Measurements from ENCODE around the gene ERICH2. TPM values are rescaled to one million over a fixed set of nuclear protein-coding genes. Genes with fewer than 3 reads are reported as not detected.

ERICH2 gene
- total RNA-seq, 1 donor from 2014 or later: 1.7 TPM

DNA sequence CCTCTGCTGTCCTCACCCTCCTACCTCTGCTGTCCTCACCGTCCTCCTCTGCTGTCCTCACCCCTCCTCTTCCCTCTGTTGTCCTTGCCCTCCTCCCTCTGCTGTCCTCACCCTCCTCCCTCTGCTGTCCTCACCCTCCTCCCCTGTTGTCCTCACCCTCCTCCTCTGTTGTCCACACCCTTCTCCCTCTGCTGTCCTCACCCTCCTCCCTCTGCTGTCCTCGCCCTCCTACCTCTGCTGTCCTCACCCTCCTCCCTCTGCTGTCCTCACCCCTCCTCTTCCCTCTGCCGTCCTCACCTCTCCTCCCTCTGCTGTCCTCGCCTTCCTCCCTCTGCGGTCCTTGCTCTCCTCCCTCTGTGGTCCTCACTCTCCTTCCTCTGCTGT lies 58.3 kb downstream of the ERICH2 start:
- Histone ChIP-seq H3K4me1 (ENCODE audit: insufficient read depth, low read length) (no peaks in the 10 kb centered on the region), H3K9ac (ENCODE audit: low read length) (no peak overlapping the region), H2AFZ (ENCODE audit: low read depth, low read length) (no peak overlapping the region), H3K36me3 (ENCODE audit: insufficient read depth, low read length) (no peaks in the 10 kb centered on the region), H3K4me2 (ENCODE audit: low read length) (no peak overlapping the region), H4K20me1 (ENCODE audit: insufficient read depth, low read length) (no peaks in the 10 kb centered on the region), H3K79me2 (ENCODE audit: insufficient read depth, low read length) (no peaks in the 10 kb centered on the region), H3K4me3 (ENCODE audit: insufficient read depth, low read depth, low read length) (no peak overlapping the region), H3K9me3 (ENCODE audit: insufficient read depth, low read depth, low read length) (no peaks in the 10 kb centered on the region), H3K27me3 (ENCODE audit: insufficient read depth, low read length) (peaks cover 45% of the 10 kb centered on the region), H3K27ac (ENCODE audit: low read depth, low read length) (no peak overlapping the region)
- Mint-ChIP-seq H3K4me3 (ENCODE audit: unreplicated experiment) (no peak overlapping the region), H3K4me1 (ENCODE audit: low read depth, unreplicated experiment) (peaks cover 12% of the 10 kb centered on the region), H3K9me3 (ENCODE audit: unreplicated experiment) (peaks cover 6% of the 10 kb centered on the region), H3K27ac (ENCODE audit: unreplicated experiment) (no peak overlapping the region), H3K36me3 (ENCODE audit: low read depth, unreplicated experiment) (peaks cover 11% of the 10 kb centered on the region), H3K27me3 (ENCODE audit: low read depth, unreplicated experiment) (peaks cover 59% of the 10 kb centered on the region)
- DNase-seq (ENCODE audit: low read depth) (no peak), FAIRE-seq (no peak)
- TF ChIP-seq, protein P1, sequence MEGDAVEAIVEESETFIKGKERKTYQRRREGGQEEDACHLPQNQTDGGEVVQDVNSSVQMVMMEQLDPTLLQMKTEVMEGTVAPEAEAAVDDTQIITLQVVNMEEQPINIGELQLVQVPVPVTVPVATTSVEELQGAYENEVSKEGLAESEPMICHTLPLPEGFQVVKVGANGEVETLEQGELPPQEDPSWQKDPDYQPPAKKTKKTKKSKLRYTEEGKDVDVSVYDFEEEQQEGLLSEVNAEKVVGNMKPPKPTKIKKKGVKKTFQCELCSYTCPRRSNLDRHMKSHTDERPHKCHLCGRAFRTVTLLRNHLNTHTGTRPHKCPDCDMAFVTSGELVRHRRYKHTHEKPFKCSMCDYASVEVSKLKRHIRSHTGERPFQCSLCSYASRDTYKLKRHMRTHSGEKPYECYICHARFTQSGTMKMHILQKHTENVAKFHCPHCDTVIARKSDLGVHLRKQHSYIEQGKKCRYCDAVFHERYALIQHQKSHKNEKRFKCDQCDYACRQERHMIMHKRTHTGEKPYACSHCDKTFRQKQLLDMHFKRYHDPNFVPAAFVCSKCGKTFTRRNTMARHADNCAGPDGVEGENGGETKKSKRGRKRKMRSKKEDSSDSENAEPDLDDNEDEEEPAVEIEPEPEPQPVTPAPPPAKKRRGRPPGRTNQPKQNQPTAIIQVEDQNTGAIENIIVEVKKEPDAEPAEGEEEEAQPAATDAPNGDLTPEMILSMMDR (IDR thresholded peaks at IDR 0.05; ENCODE audit: insufficient read depth, low read depth, low read length): no peak
- no peak for TF ChIP-seq EZH2 (IDR thresholded peaks at IDR 0.05; ENCODE audit: insufficient read depth, low read length)

DNA sequence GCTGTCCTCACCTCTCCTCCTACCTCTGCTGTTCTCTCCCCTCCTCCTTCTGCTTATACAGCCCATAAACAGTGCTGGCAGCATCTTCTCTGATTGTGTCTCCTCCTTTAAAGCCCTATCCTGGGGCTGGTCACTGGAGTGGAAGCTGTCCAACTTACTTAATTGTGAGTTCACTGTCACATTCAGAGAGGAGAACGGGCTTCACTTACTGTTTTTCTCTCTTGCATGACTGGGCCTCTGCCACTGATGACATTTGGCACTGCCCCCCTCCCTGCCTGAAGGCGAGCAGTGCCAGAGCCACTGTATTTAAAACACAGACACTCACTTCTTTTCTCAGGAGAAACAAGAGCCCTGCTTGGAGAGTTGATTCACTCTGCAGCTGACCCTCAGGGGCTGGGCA lies 58.9 kb downstream of the ERICH2 start:
- Histone ChIP-seq H3K36me3 (ENCODE audit: insufficient read depth, low read length) (no peaks in the 10 kb centered on the region), H3K9me3 (ENCODE audit: insufficient read depth, low read depth, low read length) (no peaks in the 10 kb centered on the region), H3K4me1 (ENCODE audit: insufficient read depth, low read length) (no peaks in the 10 kb centered on the region), H3K27ac (ENCODE audit: low read depth, low read length) (no peak overlapping the region), H3K79me2 (ENCODE audit: insufficient read depth, low read length) (no peaks in the 10 kb centered on the region), H4K20me1 (ENCODE audit: insufficient read depth, low read length) (no peaks in the 10 kb centered on the region), H2AFZ (ENCODE audit: low read depth, low read length) (no peak overlapping the region), H3K9ac (ENCODE audit: low read length) (no peak overlapping the region), H3K4me2 (ENCODE audit: low read length) (no peak overlapping the region), H3K4me3 (ENCODE audit: insufficient read depth, low read depth, low read length) (no peak overlapping the region), H3K27me3 (ENCODE audit: insufficient read depth, low read length) (peaks cover 40% of the 10 kb centered on the region)
- Mint-ChIP-seq H3K4me3 (ENCODE audit: unreplicated experiment) (no peak overlapping the region), H3K9me3 (ENCODE audit: unreplicated experiment) (peaks cover 6% of the 10 kb centered on the region), H3K27ac (ENCODE audit: unreplicated experiment) (no peak overlapping the region), H3K4me1 (ENCODE audit: low read depth, unreplicated experiment) (peaks cover 12% of the 10 kb centered on the region), H3K36me3 (ENCODE audit: low read depth, unreplicated experiment) (peaks cover 11% of the 10 kb centered on the region), H3K27me3 (ENCODE audit: low read depth, unreplicated experiment) (peaks cover 56% of the 10 kb centered on the region)
- FAIRE-seq: no peak
- DNase-seq (ENCODE audit: low read depth): no peak
- TF ChIP-seq EZH2 (IDR thresholded peaks at IDR 0.05; ENCODE audit: insufficient read depth, low read length): no peak
- TF ChIP-seq, protein P1 (IDR thresholded peaks at IDR 0.05; ENCODE audit: insufficient read depth, low read depth, low read length): no peak

DNA sequence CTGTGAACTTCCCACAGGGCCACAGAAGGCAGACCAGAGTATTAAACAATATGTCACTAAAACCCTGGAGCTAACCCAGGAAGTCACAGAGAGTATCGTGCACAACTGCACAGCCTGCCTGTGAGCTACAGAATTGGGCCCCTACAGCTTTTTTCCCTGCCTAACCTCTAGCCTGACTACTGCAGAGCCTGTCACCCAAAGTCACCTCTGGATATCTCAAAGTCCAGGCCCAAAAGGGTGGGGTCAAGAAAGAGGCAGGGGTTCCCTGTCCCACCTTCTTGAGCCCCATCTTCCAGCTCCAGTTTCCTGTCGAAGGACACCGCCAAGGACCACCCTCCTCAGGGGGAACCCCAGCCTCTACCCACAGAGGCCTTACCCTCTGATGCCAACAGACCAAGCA lies 60.0 kb downstream of the ERICH2 start:
- no peak overlapping the region for H3K9ac ChIP-seq (ENCODE audit: low read length)
- FAIRE-seq (no peak), DNase-seq (ENCODE audit: low read depth) (no peak)
- Mint-ChIP-seq H3K27ac (ENCODE audit: unreplicated experiment) (no peak overlapping the region), H3K9me3 (ENCODE audit: unreplicated experiment) (peaks cover 4% of the 10 kb centered on the region), H3K36me3 (ENCODE audit: low read depth, unreplicated experiment) (peaks cover 11% of the 10 kb centered on the region), H3K4me3 (ENCODE audit: unreplicated experiment) (no peak overlapping the region), H3K27me3 (ENCODE audit: low read depth, unreplicated experiment) (peaks cover 45% of the 10 kb centered on the region), H3K4me1 (ENCODE audit: low read depth, unreplicated experiment) (peaks cover 12% of the 10 kb centered on the region)
- H3K27me3 ChIP-seq (ENCODE audit: insufficient read depth, low read length): peaks cover 31% of the 10 kb centered on the region
- H3K9me3 ChIP-seq (ENCODE audit: insufficient read depth, low read depth, low read length): no peaks in the 10 kb centered on the region
- no peaks in the 10 kb centered on the region for H4K20me1 ChIP-seq (ENCODE audit: insufficient read depth, low read length)
- no peaks in the 10 kb centered on the region for H3K4me1 ChIP-seq (ENCODE audit: insufficient read depth, low read length)
- H3K79me2 ChIP-seq (ENCODE audit: insufficient read depth, low read length): no peaks in the 10 kb centered on the region
- no peaks in the 10 kb centered on the region for H3K36me3 ChIP-seq (ENCODE audit: insufficient read depth, low read length)
- no peak overlapping the region for H3K4me2 ChIP-seq (ENCODE audit: low read length)
- no peak overlapping the region for H3K4me3 ChIP-seq (ENCODE audit: insufficient read depth, low read depth, low read length)
- no peak overlapping the region for H2AFZ ChIP-seq (ENCODE audit: low read depth, low read length)
- TF ChIP-seq, protein P1 (IDR thresholded peaks at IDR 0.05; ENCODE audit: insufficient read depth, low read depth, low read length): no peak
- no peak for TF ChIP-seq EZH2 (IDR thresholded peaks at IDR 0.05; ENCODE audit: insufficient read depth, low read length)
- H3K27ac ChIP-seq (ENCODE audit: low read depth, low read length): no peak overlapping the region

Measured in astrocyte (in vitro differentiated cells and primary cell).